K562 (cell line): ENCODE measurements around the gene CARM1. TPM values are rescaled to one million over a fixed set of nuclear protein-coding genes. Genes with fewer than 3 reads are reported as not detected.
A peak's percentile ranks its signal among the peaks of the same experiment; 100 is the strongest.

ENCODE experiments used
- E2F6 ChIP-seq, 2 experiments: IDR thresholded peaks; 2 replicates each; pipeline ENCODE4 v1.6.1; 2011; ENCODE audit warnings: borderline replicate concordance in 1 of 2, control low read depth in 1 of 2, low read depth in 1 of 2, low read length in 1 of 2, mild to moderate bottlenecking in 1 of 2, mixed read lengths in 1 of 2, moderate library complexity in 1 of 2; ENCODE audit not compliant: insufficient read depth in 1 of 2, insufficient read length in 1 of 2, poor library complexity in 1 of 2, severe bottlenecking in 1 of 2; ENCODE audit errors: extremely low read depth in 1 of 2
- GATA2 ChIP-seq: sonication (generic); formaldehyde crosslinking; IDR thresholded peaks from 2 replicates; pipeline ENCODE4 v1.4.0; 2020; ENCODE audit warnings: mild to moderate bottlenecking, missing genetic modification reagents
- GATAD2A ChIP-seq: fragments of 450-650 bp; IDR thresholded peaks from 2 replicates; pipeline ENCODE4 v1.6.1; 2017
- SFPQ ChIP-seq: fragments of 200-400 bp; formaldehyde crosslinking; IDR thresholded peaks from 2 replicates; pipeline ENCODE4 v1.6.1; 2017; ENCODE audit warnings: mild to moderate bottlenecking, low read depth, low read length, moderate library complexity
- TEAD2 ChIP-seq: fragments of 450-650 bp; IDR thresholded peaks from 2 replicates; pipeline ENCODE4 v1.6.1; 2016; ENCODE audit warnings: missing genetic modification characterization, control low read depth, missing compliant biosample characterization
- polyA plus RNA-seq, 8 experiments: library from polyadenylated mRNA; depleted of rRNA in 4 of 8; stranded (reverse) in 5 of 8; unstranded in 3 of 8; fragments of >200 nt; fragmentation: Nextera tagmentation in 2 of 8; fragmentation: Illumina TruSeq in 1 of 8; extraction: Ambion mirVana in 2 of 8; extraction: Trizol in 1 of 8; gene quantifications; 2 replicates each; pipeline versions ENCODE4 v1.2.1 to v1.2.3, GENCODE V29; 2011 to 2014; ENCODE audit warnings: inconsistent platforms in 1 of 8, missing spikeins in 1 of 8
- total RNA-seq, 7 experiments: library from RNA; depleted of rRNA in 6 of 7; stranded (reverse); fragments of >200 nt in 6 of 7; fragmentation: Illumina TruSeq in 2 of 7; extraction: Trizol in 2 of 7; gene quantifications; 2 replicates each; pipeline versions ENCODE4 v1.2.1 to v1.2.3, GENCODE V29; 2011 to 2021; ENCODE audit warnings: low replicate concordance in 1 of 7
- TF ChIP-seq, protein P1 (sequence below), 2 experiments: fragments of 450-650 bp; formaldehyde crosslinking in 1 of 2; IDR thresholded peaks; 2 replicates each; pipeline versions ENCODE4 v1.4.0 to v1.6.1; 2014 to 2020; ENCODE audit warnings: mild to moderate bottlenecking in 2 of 2, borderline replicate concordance in 1 of 2, low read depth in 1 of 2

Gene CARM1
- total and polyA plus RNA-seq, 9 of the 15 experiments (the other 6 are each of a cell fraction or from before 2014, with no cell fraction given) = 0.36 to 86.0 (median 29.7) TPM

DNA sequence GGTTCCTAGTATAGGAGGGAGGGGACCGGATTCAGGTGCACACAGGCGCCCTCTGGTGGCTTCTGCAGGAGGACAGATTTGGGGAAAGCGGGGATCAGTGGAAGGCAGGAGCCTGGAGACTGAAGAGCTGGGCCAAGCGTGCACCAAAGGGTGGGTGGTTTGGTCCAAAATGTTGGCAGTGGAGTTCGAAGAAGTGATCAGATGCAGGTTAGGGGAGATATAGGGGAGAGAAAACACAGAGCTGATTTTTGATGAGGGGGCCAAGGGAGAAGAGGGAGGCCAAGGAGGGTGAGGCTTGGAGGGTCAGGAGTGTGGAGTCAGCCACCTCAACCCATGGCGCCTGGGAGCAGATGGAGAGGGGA, 6.8 kb upstream of the CARM1 start (continued):
- TF ChIP-seq SFPQ = no peak
- no peak for TF ChIP-seq GATA2 (CRISPR knock-in tag)
- TF ChIP-seq GATAD2A = 0 out of 2 replicates have a peak, but pooled peaks have one; percentile 33
- TF ChIP-seq, protein P1, sequence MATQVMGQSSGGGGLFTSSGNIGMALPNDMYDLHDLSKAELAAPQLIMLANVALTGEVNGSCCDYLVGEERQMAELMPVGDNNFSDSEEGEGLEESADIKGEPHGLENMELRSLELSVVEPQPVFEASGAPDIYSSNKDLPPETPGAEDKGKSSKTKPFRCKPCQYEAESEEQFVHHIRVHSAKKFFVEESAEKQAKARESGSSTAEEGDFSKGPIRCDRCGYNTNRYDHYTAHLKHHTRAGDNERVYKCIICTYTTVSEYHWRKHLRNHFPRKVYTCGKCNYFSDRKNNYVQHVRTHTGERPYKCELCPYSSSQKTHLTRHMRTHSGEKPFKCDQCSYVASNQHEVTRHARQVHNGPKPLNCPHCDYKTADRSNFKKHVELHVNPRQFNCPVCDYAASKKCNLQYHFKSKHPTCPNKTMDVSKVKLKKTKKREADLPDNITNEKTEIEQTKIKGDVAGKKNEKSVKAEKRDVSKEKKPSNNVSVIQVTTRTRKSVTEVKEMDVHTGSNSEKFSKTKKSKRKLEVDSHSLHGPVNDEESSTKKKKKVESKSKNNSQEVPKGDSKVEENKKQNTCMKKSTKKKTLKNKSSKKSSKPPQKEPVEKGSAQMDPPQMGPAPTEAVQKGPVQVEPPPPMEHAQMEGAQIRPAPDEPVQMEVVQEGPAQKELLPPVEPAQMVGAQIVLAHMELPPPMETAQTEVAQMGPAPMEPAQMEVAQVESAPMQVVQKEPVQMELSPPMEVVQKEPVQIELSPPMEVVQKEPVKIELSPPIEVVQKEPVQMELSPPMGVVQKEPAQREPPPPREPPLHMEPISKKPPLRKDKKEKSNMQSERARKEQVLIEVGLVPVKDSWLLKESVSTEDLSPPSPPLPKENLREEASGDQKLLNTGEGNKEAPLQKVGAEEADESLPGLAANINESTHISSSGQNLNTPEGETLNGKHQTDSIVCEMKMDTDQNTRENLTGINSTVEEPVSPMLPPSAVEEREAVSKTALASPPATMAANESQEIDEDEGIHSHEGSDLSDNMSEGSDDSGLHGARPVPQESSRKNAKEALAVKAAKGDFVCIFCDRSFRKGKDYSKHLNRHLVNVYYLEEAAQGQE (IDR thresholded peaks at IDR 0.05; ENCODE audit: borderline replicate concordance) = peak; percentile 50; the same call in 1 of the 2 replicates
- TF ChIP-seq, protein P1 (CRISPR knock-in tag; IDR thresholded peaks at IDR 0.05; ENCODE audit: low read depth) = no peak
- no peak for TF ChIP-seq E2F6 (IDR thresholded peaks at IDR 0.05; ENCODE audit: borderline replicate concordance in 1 of 2, extremely low read depth in 1 of 2, insufficient read depth in 1 of 2, insufficient read length in 1 of 2, low read depth in 1 of 2, low read length in 1 of 2, poor library complexity in 1 of 2, severe bottlenecking in 1 of 2)
- TF ChIP-seq TEAD2 = no peak
